DOHH2 (cell line): ENCODE data around the gene DNAJC15.

Source experiments
- H3F3A ChIP-seq: fragments of 200-600 bp; sonication (generic), shearing (Covaris generic); 2 replicates; pipeline ENCODE4 v1.6.0; 2016; ENCODE audit warnings: antibody characterized with exemption, mild to moderate bottlenecking; ENCODE audit not compliant: control insufficient read depth, insufficient read depth
- H3K27ac ChIP-seq: fragments of 200-600 bp; sonication (generic); 2 replicates; pipeline ENCODE4 v1.5.1; 2014; ENCODE audit warnings: low read depth, mild to moderate bottlenecking, low read length, moderate library complexity
- H3K27me3 ChIP-seq: fragments of 200-600 bp; sonication (generic); 2 replicates; pipeline ENCODE4 v1.6.1; 2014; ENCODE audit warnings: mild to moderate bottlenecking, low read length, mixed read lengths; ENCODE audit not compliant: control insufficient read depth
- H3K36me3 ChIP-seq: fragments of 200-600 bp; sonication (generic); 2 replicates; pipeline ENCODE4 v1.6.1; 2014; ENCODE audit warnings: mild to moderate bottlenecking, low read length, moderate library complexity, mixed read lengths; ENCODE audit not compliant: control insufficient read depth
- H3K4me1 ChIP-seq: fragments of 200-600 bp; sonication (generic); 2 replicates; pipeline ENCODE4 v1.6.1; 2014; ENCODE audit warnings: mild to moderate bottlenecking, low read length, mixed read lengths; ENCODE audit not compliant: control insufficient read depth
- H3K4me2 ChIP-seq: fragments of 200-600 bp; sonication (generic); 2 replicates; pipeline ENCODE4 v1.6.0; 2014; ENCODE audit warnings: mild to moderate bottlenecking, low read length, moderate library complexity
- H3K4me3 ChIP-seq: fragments of 200-600 bp; sonication (generic); 2 replicates; pipeline ENCODE4 v1.5.1; 2014; ENCODE audit warnings: mild to moderate bottlenecking, low read length, mixed read lengths
- H3K79me2 ChIP-seq: fragments of 200-600 bp; sonication (generic); 2 replicates; pipeline ENCODE4 v1.6.1; 2014; ENCODE audit warnings: mild to moderate bottlenecking, low read length, mixed read lengths; ENCODE audit not compliant: control insufficient read depth
- H3K9me2 ChIP-seq: fragments of 200-600 bp; sonication (generic); replicated peaks from 2 replicates; pipeline ENCODE4 v1.6.1; 2014; ENCODE audit warnings: mild to moderate bottlenecking, low read length, mixed read lengths; ENCODE audit not compliant: control insufficient read depth
- H3K9me3 ChIP-seq: fragments of 200-600 bp; sonication (generic); 2 replicates; pipeline ENCODE4 v1.6.1; 2014; ENCODE audit warnings: antibody characterized with exemption, low read length, mixed read lengths; ENCODE audit not compliant: control insufficient read depth, insufficient read depth
- H4K20me1 ChIP-seq: fragments of 200-600 bp; sonication (generic); 2 replicates; pipeline ENCODE4 v1.6.0; 2014; ENCODE audit warnings: low read depth, mild to moderate bottlenecking, antibody characterized with exemption, low read length, moderate library complexity; ENCODE audit not compliant: control insufficient read depth, insufficient read depth
- EZH2phosphoT487 ChIP-seq: fragments of 200-600 bp; sonication (generic); IDR thresholded peaks from 2 replicates; pipeline ENCODE4 v1.6.1; 2017; ENCODE audit warnings: borderline replicate concordance, mild to moderate bottlenecking, antibody characterized with exemption, low read length, moderate library complexity, mixed read lengths
- TF ChIP-seq, protein P1 (sequence below): fragments of 200-600 bp; sonication (generic); IDR thresholded peaks from one replicate; pipeline ENCODE4 v1.5.1; 2014; ENCODE audit warnings: antibody characterized with exemption, mild to moderate bottlenecking, low read depth, low read length; ENCODE audit not compliant: poor library complexity, severe bottlenecking

The DNAJC15 gene

DNA sequence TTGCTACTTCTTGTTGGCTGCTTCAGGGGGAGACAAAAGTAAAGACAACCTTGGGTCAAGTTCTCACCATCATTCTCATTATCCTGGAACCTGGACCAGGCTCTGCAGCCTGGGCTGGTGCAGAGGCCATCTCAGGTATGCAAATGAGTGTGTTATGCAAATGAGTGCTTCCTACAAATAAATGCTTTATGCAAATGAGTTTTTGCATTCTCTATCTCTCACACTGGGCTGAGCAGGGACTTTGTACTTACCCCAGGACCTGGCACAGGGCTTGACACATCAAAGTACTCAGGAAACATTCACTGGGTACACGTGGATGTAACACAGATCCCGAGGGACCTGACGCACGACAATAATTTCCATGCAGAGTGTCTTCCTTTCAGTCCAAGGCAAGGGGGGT, 103.0 kb downstream of the DNAJC15 start:
- Histone ChIP-seq H4K20me1 (no peaks in the 10 kb centered on the region), H3K27ac (peak overlapping the region; percentile 93), H3K27me3 (no peaks in the 10 kb centered on the region), H3K9me2 (no peaks in the 10 kb centered on the region), H3F3A (peaks cover 11% of the 10 kb centered on the region; the same call in 1 of the 2 replicates), H3K9me3 (no peaks in the 10 kb centered on the region), H3K4me2 (peak overlapping the region; percentile 72), H3K36me3 (no peaks in the 10 kb centered on the region), H3K4me3 (peak overlapping the region; percentile 52), H3K4me1 (peaks cover 46% of the 10 kb centered on the region), H3K79me2 (no peaks in the 10 kb centered on the region)
- no peak for TF ChIP-seq EZH2phosphoT487
- TF ChIP-seq, protein P1, sequence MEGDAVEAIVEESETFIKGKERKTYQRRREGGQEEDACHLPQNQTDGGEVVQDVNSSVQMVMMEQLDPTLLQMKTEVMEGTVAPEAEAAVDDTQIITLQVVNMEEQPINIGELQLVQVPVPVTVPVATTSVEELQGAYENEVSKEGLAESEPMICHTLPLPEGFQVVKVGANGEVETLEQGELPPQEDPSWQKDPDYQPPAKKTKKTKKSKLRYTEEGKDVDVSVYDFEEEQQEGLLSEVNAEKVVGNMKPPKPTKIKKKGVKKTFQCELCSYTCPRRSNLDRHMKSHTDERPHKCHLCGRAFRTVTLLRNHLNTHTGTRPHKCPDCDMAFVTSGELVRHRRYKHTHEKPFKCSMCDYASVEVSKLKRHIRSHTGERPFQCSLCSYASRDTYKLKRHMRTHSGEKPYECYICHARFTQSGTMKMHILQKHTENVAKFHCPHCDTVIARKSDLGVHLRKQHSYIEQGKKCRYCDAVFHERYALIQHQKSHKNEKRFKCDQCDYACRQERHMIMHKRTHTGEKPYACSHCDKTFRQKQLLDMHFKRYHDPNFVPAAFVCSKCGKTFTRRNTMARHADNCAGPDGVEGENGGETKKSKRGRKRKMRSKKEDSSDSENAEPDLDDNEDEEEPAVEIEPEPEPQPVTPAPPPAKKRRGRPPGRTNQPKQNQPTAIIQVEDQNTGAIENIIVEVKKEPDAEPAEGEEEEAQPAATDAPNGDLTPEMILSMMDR, result no peak

DNA sequence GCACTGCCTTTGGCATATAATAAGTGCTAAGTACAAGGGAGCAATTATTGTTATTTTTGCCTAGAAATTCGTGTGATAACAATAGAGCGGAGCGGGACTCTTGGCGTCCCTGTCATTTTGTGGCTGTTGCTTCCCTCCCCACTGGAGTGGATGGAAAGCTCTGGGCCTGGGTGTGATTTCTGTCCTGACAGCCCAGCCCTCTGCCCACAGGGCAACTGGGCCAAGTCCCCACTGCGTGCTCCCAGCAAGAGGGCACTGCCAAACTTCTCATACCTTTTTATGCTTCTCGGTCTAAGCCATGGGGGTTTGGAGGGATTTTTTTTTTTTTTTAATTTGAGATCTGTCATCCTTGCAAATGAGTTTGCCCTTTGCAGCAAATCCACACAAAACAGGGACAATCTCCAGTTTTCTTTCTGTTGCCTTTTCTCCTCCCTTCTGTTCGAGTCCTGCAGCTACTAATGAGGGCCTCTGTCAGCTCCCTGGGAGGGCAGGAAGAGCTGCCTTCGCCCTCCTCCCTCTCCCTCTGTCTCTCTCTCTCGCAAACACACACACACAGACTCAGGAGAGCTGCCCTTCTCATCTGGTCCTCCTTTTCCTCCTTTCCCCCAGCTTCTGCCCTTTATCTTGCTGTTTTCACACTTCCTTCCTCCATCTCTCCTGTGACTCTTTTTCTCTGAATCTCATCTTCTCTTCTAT, 103.9 kb downstream of the DNAJC15 start:
- no peaks in the 10 kb centered on the region for H4K20me1 ChIP-seq
- no peaks in the 10 kb centered on the region for H3K27me3 ChIP-seq
- H3K27ac ChIP-seq, result peak overlapping the region; percentile 93
- no peaks in the 10 kb centered on the region for H3K9me3 ChIP-seq
- H3K4me3 ChIP-seq, result peak overlapping the region; percentile 52
- peaks cover 11% of the 10 kb centered on the region; the same call in 1 of the 2 replicates for H3F3A ChIP-seq
- TF ChIP-seq, protein P1, result no peak
- H3K4me1 ChIP-seq, result peaks cover 52% of the 10 kb centered on the region
- peak overlapping the region; percentile 72 for H3K4me2 ChIP-seq
- no peaks in the 10 kb centered on the region for H3K79me2 ChIP-seq
- no peaks in the 10 kb centered on the region for H3K9me2 ChIP-seq
- H3K36me3 ChIP-seq, result no peaks in the 10 kb centered on the region

DNA sequence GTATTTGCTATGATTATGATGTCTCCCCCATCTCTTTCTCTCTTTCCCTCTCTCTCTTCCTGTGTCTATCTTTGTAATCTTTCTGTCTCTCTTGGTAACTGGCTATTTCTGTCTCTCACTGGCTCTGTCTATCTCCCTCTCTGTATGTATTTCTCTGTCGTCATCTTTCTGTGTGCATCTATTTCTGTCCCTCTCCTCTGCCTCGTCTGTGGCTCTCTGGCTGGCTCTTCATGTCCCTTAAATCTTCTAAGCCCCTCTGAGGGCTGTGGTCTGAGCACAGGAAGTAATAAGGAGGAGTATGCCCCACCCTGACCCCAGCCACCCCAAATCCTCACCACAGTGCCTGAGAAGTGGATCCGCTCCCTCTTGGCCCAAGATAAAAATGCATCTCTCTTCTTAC, 104.4 kb downstream of the DNAJC15 start:
- H3K27ac ChIP-seq, result peak overlapping the region; percentile 93
- H4K20me1 ChIP-seq, result no peaks in the 10 kb centered on the region
- H3K9me2 ChIP-seq, result no peaks in the 10 kb centered on the region
- no peaks in the 10 kb centered on the region for H3K27me3 ChIP-seq
- no peaks in the 10 kb centered on the region for H3K36me3 ChIP-seq
- H3K79me2 ChIP-seq, result no peaks in the 10 kb centered on the region
- H3K4me1 ChIP-seq, result peaks cover 58% of the 10 kb centered on the region
- no peaks in the 10 kb centered on the region for H3K9me3 ChIP-seq
- H3K4me3 ChIP-seq, result peak overlapping the region; percentile 52
- TF ChIP-seq, protein P1, result no peak
- TF ChIP-seq EZH2phosphoT487, result no peak
- peak overlapping the region; percentile 72 for H3K4me2 ChIP-seq
- H3F3A ChIP-seq, result peaks cover 11% of the 10 kb centered on the region; the same call in 1 of the 2 replicates
